HG03025 (cell line): ENCODE results near the gene MASTL.

Source experiments
- ATAC-seq: cut with Tn5 transposase; IDR thresholded peaks from one replicate; pipeline ENCODE4 v1.9.1; 2021; ENCODE audit warnings: mild to moderate bottlenecking, moderate library complexity; ENCODE audit not compliant: unreplicated experiment, low FRiP score

Gene MASTL

GRCh38 chr10:27225011-27225590, 69.9 kb downstream of the MASTL start:
- ATAC-seq: no peak

- ATAC-seq: no peak
These were observed 70.6 kb downstream of the MASTL start for GRCh38 chr10:27225642-27226257.

GRCh38 chr10:27230022-27230421, 74.9 kb downstream of the MASTL start:
- no peak for ATAC-seq

- no peak for ATAC-seq
These were observed 80.6 kb downstream of the MASTL start for GRCh38 chr10:27235706-27236105.
